Keratinocyte (primary cell): ENCODE results near the gene DENND4C. TPM values are rescaled to one million over a fixed set of nuclear protein-coding genes. Genes with fewer than 3 reads are reported as not detected.

ENCODE experiments used
- DNase-seq: peaks from one replicate; pipeline ENCODE4 v3.0.0-alpha.2; 2011; ENCODE audit warnings: low read depth, missing footprints, low spot score
- FAIRE-seq: peaks from 2 replicates; lab custom pipeline; 2011; peaks lifted over from hg19 to GRCh38; lab: Jason Lieb, UNC
- H2AFZ ChIP-seq: 2 replicates; pipeline ENCODE4 v1.6.0; 2012; ENCODE audit warnings: low read length, control low read depth, inconsistent platforms; ENCODE audit not compliant: control insufficient read depth
- H3K27ac ChIP-seq: 2 replicates; pipeline ENCODE4 v1.5.1; 2011; ENCODE audit warnings: low read length; ENCODE audit not compliant: control insufficient read depth, insufficient read depth
- H3K27me3 ChIP-seq: 3 replicates; pipeline ENCODE4 v1.6.0; 2011; ENCODE audit warnings: low read length; ENCODE audit not compliant: control insufficient read depth, insufficient read depth; ENCODE audit errors: extremely low read depth
- H3K36me3 ChIP-seq, 2 experiments: 2 replicates in 1 of 2; 3 replicates in 1 of 2; pipeline ENCODE4 v1.5.1; 2011; ENCODE audit warnings: low read length in 2 of 2, mild to moderate bottlenecking in 1 of 2; ENCODE audit not compliant: control insufficient read depth in 2 of 2, insufficient read depth in 2 of 2; ENCODE audit errors: extremely low read depth in 1 of 2
- H3K4me1 ChIP-seq: 3 replicates; pipeline ENCODE4 v1.5.1; 2011; ENCODE audit warnings: low read length; ENCODE audit not compliant: control insufficient read depth, insufficient read depth; ENCODE audit errors: extremely low read depth
- H3K4me2 ChIP-seq: 3 replicates; pipeline ENCODE4 v1.6.0; 2011; ENCODE audit warnings: low read depth, low read length; ENCODE audit not compliant: control insufficient read depth, insufficient read depth; ENCODE audit errors: extremely low read depth
- H3K4me3 ChIP-seq, 3 experiments: fragments of 200-600 bp in 1 of 3; sonication (generic) in 1 of 3; 2 replicates in 2 of 3; 3 replicates in 1 of 3; pipeline ENCODE4 v1.5.1; 2011 to 2016; ENCODE audit warnings: low read length in 3 of 3, mild to moderate bottlenecking in 3 of 3, control low read depth in 2 of 3, inconsistent platforms in 1 of 3, low read depth in 1 of 3, mixed read lengths in 1 of 3, mixed run types in 1 of 3, moderate library complexity in 1 of 3; ENCODE audit not compliant: control insufficient read depth in 2 of 3, insufficient read depth in 2 of 3; ENCODE audit errors: extremely low read depth in 1 of 3
- H3K79me2 ChIP-seq: 2 replicates; pipeline ENCODE4 v1.6.0; 2012; ENCODE audit warnings: low read length; ENCODE audit not compliant: control insufficient read depth, insufficient read depth
- H3K9ac ChIP-seq: 3 replicates; pipeline ENCODE4 v1.6.0; 2011; ENCODE audit warnings: low read length; ENCODE audit not compliant: control insufficient read depth, insufficient read depth; ENCODE audit errors: extremely low read depth
- H3K9me1 ChIP-seq: 3 replicates; pipeline ENCODE4 v1.6.0; 2011; ENCODE audit warnings: low read length; ENCODE audit not compliant: control insufficient read depth, insufficient read depth; ENCODE audit errors: extremely low read depth
- H3K9me3 ChIP-seq: 2 replicates; pipeline ENCODE4 v1.5.1; 2012; ENCODE audit warnings: low read depth, low read length; ENCODE audit not compliant: control insufficient read depth
- H4K20me1 ChIP-seq: 3 replicates; pipeline ENCODE4 v1.6.0; 2011; ENCODE audit warnings: low read length; ENCODE audit not compliant: control insufficient read depth, insufficient read depth; ENCODE audit errors: extremely low read depth
- EZH2 ChIP-seq: IDR thresholded peaks from one replicate; pipeline ENCODE4 v1.6.1; 2012; ENCODE audit warnings: inconsistent platforms, mild to moderate bottlenecking, low read length, moderate library complexity
- dilution Hi-C: fragments of 300-500 bp; cut with MboI; formaldehyde crosslinking; loops from one replicate; pipeline ENCODE4 v1.7.0; 2020; ENCODE audit warnings: low sequenced_read_pairs; ENCODE audit not compliant: extremely low pct_ligation_motif_present
- polyA plus RNA-seq, 5 experiments: library from polyadenylated mRNA; depleted of rRNA in 3 of 5; stranded (reverse) in 3 of 5; stranded (forward) in 1 of 5; unstranded in 1 of 5; fragments of >200 nt; gene quantifications; 1 replicate in 1 of 5; 2 replicates in 3 of 5; 3 replicates in 1 of 5; pipeline versions ENCODE4 v1.2.1 to v1.2.3, GENCODE V29; 2011 to 2012; ENCODE audit warnings: missing spikeins in 2 of 5, low read depth in 1 of 5, low replicate concordance in 1 of 5
- TF ChIP-seq, protein P1 (sequence below), 3 experiments: IDR thresholded peaks in 1 of 3; conservative IDR thresholded peaks in 1 of 3; optimal IDR thresholded peaks in 1 of 3; 2 replicates in 2 of 3; 3 replicates in 1 of 3; pipeline versions ENCODE3 to v1.5.1; 2011; ENCODE audit warnings: low read length in 3 of 3, mild to moderate bottlenecking in 3 of 3, moderate library complexity in 2 of 3, control low read depth in 1 of 3, inconsistent platforms in 1 of 3; ENCODE audit not compliant: insufficient read depth in 2 of 3; ENCODE audit errors: extremely low read depth in 1 of 3

DENND4C gene
- polyA plus RNA-seq, 1 donor (not counting 4 experiments of a cell fraction or from before 2014, with no cell fraction given), result 25.6 TPM

DNA sequence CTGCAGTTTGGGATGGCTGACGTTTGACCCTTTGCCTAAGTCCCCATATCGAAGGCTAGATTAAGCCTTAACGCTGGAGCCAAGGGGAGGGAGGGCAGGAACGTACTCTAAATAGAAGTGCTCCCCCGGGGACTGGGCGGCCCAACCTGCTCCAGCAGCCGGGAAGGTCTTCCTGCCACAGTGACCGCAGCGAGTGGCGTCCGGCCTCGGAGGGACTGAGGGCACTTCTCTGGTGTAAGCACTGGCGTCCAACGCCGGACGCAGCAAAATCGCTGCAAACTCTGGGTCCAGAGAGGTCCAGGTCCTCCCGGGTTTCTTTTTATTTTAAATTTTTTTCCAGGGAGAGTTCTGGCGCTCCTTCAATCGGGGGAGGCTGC lies 177.8 kb downstream of the DENND4C start:
- dilution Hi-C loops, result no loop called here
- no peak overlapping the region for H3K9ac ChIP-seq
- DNase-seq (no peak), FAIRE-seq (no peak)
- no peaks in the 10 kb centered on the region for H3K27me3 ChIP-seq
- H3K4me1 ChIP-seq, result peaks cover 19% of the 10 kb centered on the region
- no peaks in the 10 kb centered on the region for H3K79me2 ChIP-seq
- H4K20me1 ChIP-seq, result no peaks in the 10 kb centered on the region
- H3K27ac ChIP-seq, result no peak overlapping the region
- no peak overlapping the region for H2AFZ ChIP-seq
- peak overlapping the region in 1 of 3 experiments; percentile 47 for H3K4me3 ChIP-seq
- peak overlapping the region; percentile 89 for H3K4me2 ChIP-seq
- H3K36me3 ChIP-seq, result no peaks in the 10 kb centered on the region
- TF ChIP-seq, protein P1, sequence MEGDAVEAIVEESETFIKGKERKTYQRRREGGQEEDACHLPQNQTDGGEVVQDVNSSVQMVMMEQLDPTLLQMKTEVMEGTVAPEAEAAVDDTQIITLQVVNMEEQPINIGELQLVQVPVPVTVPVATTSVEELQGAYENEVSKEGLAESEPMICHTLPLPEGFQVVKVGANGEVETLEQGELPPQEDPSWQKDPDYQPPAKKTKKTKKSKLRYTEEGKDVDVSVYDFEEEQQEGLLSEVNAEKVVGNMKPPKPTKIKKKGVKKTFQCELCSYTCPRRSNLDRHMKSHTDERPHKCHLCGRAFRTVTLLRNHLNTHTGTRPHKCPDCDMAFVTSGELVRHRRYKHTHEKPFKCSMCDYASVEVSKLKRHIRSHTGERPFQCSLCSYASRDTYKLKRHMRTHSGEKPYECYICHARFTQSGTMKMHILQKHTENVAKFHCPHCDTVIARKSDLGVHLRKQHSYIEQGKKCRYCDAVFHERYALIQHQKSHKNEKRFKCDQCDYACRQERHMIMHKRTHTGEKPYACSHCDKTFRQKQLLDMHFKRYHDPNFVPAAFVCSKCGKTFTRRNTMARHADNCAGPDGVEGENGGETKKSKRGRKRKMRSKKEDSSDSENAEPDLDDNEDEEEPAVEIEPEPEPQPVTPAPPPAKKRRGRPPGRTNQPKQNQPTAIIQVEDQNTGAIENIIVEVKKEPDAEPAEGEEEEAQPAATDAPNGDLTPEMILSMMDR (optimal IDR thresholded peaks at IDR 0.05 in 1 of 3, IDR thresholded peaks at IDR 0.05 in 1 of 3, conservative IDR thresholded peaks at IDR 0.05 in 1 of 3; ENCODE audit: extremely low read depth in 1 of 3, insufficient read depth in 2 of 3, low read length in 3 of 3), result no peak
- no peak for TF ChIP-seq EZH2
- no peaks in the 10 kb centered on the region for H3K9me1 ChIP-seq
- H3K9me3 ChIP-seq, result no peaks in the 10 kb centered on the region

DNA sequence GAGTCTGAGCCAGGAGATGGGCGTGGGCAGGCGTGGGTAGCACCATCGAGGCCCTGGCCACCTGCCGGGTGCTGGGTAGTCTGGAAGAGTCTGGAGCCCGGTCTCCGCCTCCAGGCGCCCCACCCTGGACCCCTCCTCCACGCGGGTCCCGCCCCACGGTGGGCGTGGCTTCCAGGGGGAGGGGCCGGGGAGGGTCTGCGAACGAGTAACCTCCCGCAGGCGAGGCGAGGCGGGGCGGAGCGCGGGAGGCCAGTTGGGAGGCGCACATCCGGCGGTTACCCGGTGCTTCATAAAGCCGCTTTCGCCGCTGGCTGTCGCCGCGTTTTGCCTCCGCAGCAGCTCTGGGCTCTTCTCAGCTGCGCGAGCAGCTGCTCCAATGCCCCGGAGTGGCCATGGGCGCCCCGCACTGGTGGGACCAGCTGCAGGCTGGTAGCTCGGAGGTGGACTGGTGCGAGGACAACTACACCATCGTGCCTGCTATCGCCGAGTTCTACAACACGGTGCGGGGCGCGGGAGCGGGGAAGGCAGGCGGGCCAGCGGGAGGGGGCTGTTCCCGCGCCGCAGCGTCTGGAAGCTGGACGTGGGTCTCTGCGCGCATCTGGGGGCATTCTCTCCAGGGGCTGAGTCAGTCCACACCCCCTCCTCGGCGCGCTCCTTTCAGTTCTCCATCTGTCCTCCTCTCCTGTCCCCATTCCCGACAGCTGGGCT lies 178.4 kb downstream of the DENND4C start, which contains the start of gene ACER2:
Gene ACER2, plus strand, starts transcription at position 317 of the 708 bp plus-strand sequence. Its CDS starts 76 bp downstream, at position 393.
- peak within 1 kb of the TSS; percentile 62 for H3K9ac ChIP-seq
- no peaks in the 10 kb centered on the region for H4K20me1 ChIP-seq
- H3K27ac ChIP-seq, result no peak within 1 kb of the TSS
- H3K9me1 ChIP-seq, result no peaks in the 10 kb centered on the region
- TF ChIP-seq, protein P1 (optimal IDR thresholded peaks at IDR 0.05 in 1 of 3, IDR thresholded peaks at IDR 0.05 in 1 of 3, conservative IDR thresholded peaks at IDR 0.05 in 1 of 3; ENCODE audit: extremely low read depth in 1 of 3, insufficient read depth in 2 of 3, low read length in 3 of 3), result peak in 1 of 3 experiments; percentile 11
- no peak for TF ChIP-seq EZH2
- H3K4me1 ChIP-seq, result peaks cover 18% of the 10 kb centered on the region
- H3K79me2 ChIP-seq, result no peaks in the 10 kb centered on the region
- DNase-seq (peak; percentile 33), FAIRE-seq (peak; percentile 43)
- peak within 1 kb of the TSS; percentile 90 for H2AFZ ChIP-seq
- peak within 1 kb of the TSS; percentile 89 for H3K4me2 ChIP-seq
- dilution Hi-C loops, result no loop called here
- H3K27me3 ChIP-seq, result no peaks in the 10 kb centered on the region
- H3K9me3 ChIP-seq, result no peaks in the 10 kb centered on the region
- H3K36me3 ChIP-seq, result no peaks in the 10 kb centered on the region
- H3K4me3 ChIP-seq, result peak within 1 kb of the TSS; percentile 47 to 79 (median 60)
